IMR-90 (cell line): ENCODE results near the gene EIF4EBP2. TPM values are rescaled to one million over a fixed set of nuclear protein-coding genes. Genes with fewer than 3 reads are reported as not detected.
A peak's percentile ranks its signal among the peaks of the same experiment; 100 is the strongest.

ENCODE experiments used
- ATAC-seq: fragments of 200-7000 bp; cut with Tn5 transposase; 2 replicates; pipeline ENCODE4 v1.9.1; 2020; ENCODE audit warnings: low read depth, mild to moderate bottlenecking, moderate library complexity
- BruUV-seq: library from RNA; stranded (reverse); fragments of 400-500 nt; replicated peaks from 2 replicates; lab custom pipeline; 2021; lab: Mats Ljungman, UMichigan
- CTCF ChIA-PET: fragments of 300-600 bp; formaldehyde crosslinking; extraction: SDS; loops from one replicate; lab custom pipeline; 2021; ENCODE audit warnings: antibody characterized with exemption; lab: Yijun Ruan, JAX
- POLR2A ChIA-PET: fragments of 300-600 bp; sonication (Branson Sonifier 250); formaldehyde crosslinking; loops from one replicate; lab custom pipeline; 2022; ENCODE audit warnings: antibody characterized with exemption; ENCODE audit not compliant: unreplicated experiment; lab: Charles Lee
- DNase-seq: peaks from one replicate; pipeline ENCODE4 v3.0.0; 2013
- H2AFZ ChIP-seq: replicated peaks from 2 replicates; pipeline ENCODE3; 2013; ENCODE audit warnings: low read length, mild to moderate bottlenecking; ENCODE audit not compliant: poor library complexity
- H2AK5ac ChIP-seq: 2 replicates; pipeline ENCODE4 v1.6.1; 2013; ENCODE audit warnings: low read depth, low read length, inconsistent platforms
- H2AK9ac ChIP-seq: replicated peaks from 2 replicates; pipeline ENCODE3; 2013; ENCODE audit warnings: mild to moderate bottlenecking, low read depth, low read length, moderate library complexity; ENCODE audit not compliant: poor library complexity
- H2BK120ac ChIP-seq: 2 replicates; pipeline ENCODE4 v1.6.1; 2013; ENCODE audit warnings: low read depth, low read length, inconsistent platforms
- H2BK15ac ChIP-seq: 3 replicates; pipeline ENCODE4 v1.6.1; 2013; ENCODE audit warnings: low read depth, low read length, inconsistent platforms
- H2BK20ac ChIP-seq: 2 replicates; pipeline ENCODE4 v1.6.1; 2013; ENCODE audit warnings: low read depth, mild to moderate bottlenecking, inconsistent platforms, low read length, moderate library complexity
- H2BK5ac ChIP-seq: 2 replicates; pipeline ENCODE4 v1.6.1; 2013; ENCODE audit warnings: mild to moderate bottlenecking, low read depth, low read length, inconsistent platforms; ENCODE audit not compliant: poor library complexity, severe bottlenecking
- H3K14ac ChIP-seq: replicated peaks from 2 replicates; pipeline ENCODE4 v1.6.1; 2013; ENCODE audit warnings: low read depth, low read length, inconsistent platforms
- H3K18ac ChIP-seq: 2 replicates; pipeline ENCODE4 v1.6.1; 2013; ENCODE audit warnings: low read depth, low read length, control low read depth
- H3K23ac ChIP-seq: 2 replicates; pipeline ENCODE4 v1.6.1; 2013; ENCODE audit warnings: low read depth, low read length, inconsistent platforms
- H3K27ac ChIP-seq: 2 replicates; pipeline ENCODE4 v1.5.1; 2013; ENCODE audit warnings: mild to moderate bottlenecking, control low read depth, low read length; ENCODE audit not compliant: insufficient read depth
- H3K27me3 ChIP-seq: 2 replicates; pipeline ENCODE4 v1.6.1; 2013; ENCODE audit warnings: low read length; ENCODE audit not compliant: control insufficient read depth, insufficient read depth
- H3K36me3 ChIP-seq: 2 replicates; pipeline ENCODE4 v1.6.1; 2013; ENCODE audit warnings: low read length, mixed read lengths; ENCODE audit not compliant: control insufficient read depth, insufficient read depth
- H3K4ac ChIP-seq: 2 replicates; pipeline ENCODE4 v1.6.1; 2013; ENCODE audit warnings: low read depth, low read length, inconsistent platforms
- H3K4me1 ChIP-seq: 2 replicates; pipeline ENCODE4 v1.6.1; 2013; ENCODE audit warnings: low read length, mixed read lengths; ENCODE audit not compliant: control insufficient read depth, insufficient read depth
- H3K4me2 ChIP-seq: 2 replicates; pipeline ENCODE4 v1.6.1; 2013; ENCODE audit warnings: low read depth, mild to moderate bottlenecking, control low read depth, low read length, moderate library complexity
- H3K4me3 ChIP-seq: 2 replicates; pipeline ENCODE4 v1.5.1; 2013; ENCODE audit warnings: low read depth, mild to moderate bottlenecking, control low read depth, low read length, moderate library complexity; ENCODE audit not compliant: insufficient read depth
- H3K56ac ChIP-seq: 2 replicates; pipeline ENCODE4 v1.6.1; 2013; ENCODE audit warnings: low read length, inconsistent platforms; ENCODE audit not compliant: insufficient read depth; ENCODE audit errors: extremely low read depth
- H3K79me1 ChIP-seq, 2 experiments: 2 replicates each; pipeline ENCODE4 v1.6.1; 2013; ENCODE audit warnings: low read length in 2 of 2, inconsistent platforms in 1 of 2, low read depth in 1 of 2
- H3K9ac ChIP-seq: 2 replicates; pipeline ENCODE4 v1.6.1; 2013; ENCODE audit warnings: low read depth, low read length, control low read depth
- H3K9me1 ChIP-seq: 2 replicates; pipeline ENCODE4 v1.6.1; 2013; ENCODE audit warnings: low read length, inconsistent platforms; ENCODE audit not compliant: insufficient read depth
- H3K9me3 ChIP-seq: 2 replicates; pipeline ENCODE4 v1.6.1; 2013; ENCODE audit warnings: low read length; ENCODE audit not compliant: control insufficient read depth, insufficient read depth
- H4K20me1 ChIP-seq: 2 replicates; pipeline ENCODE4 v1.6.1; 2013; ENCODE audit warnings: low read length, inconsistent platforms; ENCODE audit not compliant: insufficient read depth
- H4K5ac ChIP-seq: 2 replicates; pipeline ENCODE4 v1.6.1; 2013; ENCODE audit warnings: mild to moderate bottlenecking, low read depth, low read length, control low read depth
- H4K8ac ChIP-seq, 2 experiments: 2 replicates each; pipeline ENCODE4 v1.6.1; 2013; ENCODE audit warnings: low read depth in 2 of 2, low read length in 2 of 2, control low read depth in 1 of 2, inconsistent platforms in 1 of 2
- H4K91ac ChIP-seq: 2 replicates; pipeline ENCODE4 v1.6.1; 2013; ENCODE audit warnings: low read depth, low read length, inconsistent platforms; ENCODE audit not compliant: insufficient read depth
- BHLHE40 ChIP-seq: fragments of 150-350 bp; IDR thresholded peaks from 2 replicates; pipeline ENCODE4 v1.6.1; 2016; ENCODE audit warnings: mild to moderate bottlenecking, low read depth, low read length
- CEBPB ChIP-seq: IDR thresholded peaks from 2 replicates; pipeline ENCODE4 v1.6.1; 2012; ENCODE audit warnings: low read depth, low read length, improper control_type of control experiment
- CHD1 ChIP-seq: IDR thresholded peaks from 2 replicates; pipeline ENCODE4 v1.6.1; 2012; ENCODE audit warnings: low read depth, low read length, improper control_type of control experiment
- CTCF ChIP-seq: conservative IDR thresholded peaks from 2 replicates; pipeline ENCODE4 v1.5.1; 2012; ENCODE audit warnings: mild to moderate bottlenecking, low read depth, low read length, improper control_type of control experiment
- ELK1 ChIP-seq: fragments of 150-350 bp; IDR thresholded peaks from 2 replicates; pipeline ENCODE4 v1.6.1; 2016; ENCODE audit warnings: low read depth, mild to moderate bottlenecking, low read length, moderate library complexity, borderline replicate concordance
- FOS ChIP-seq: fragments of 150-350 bp; IDR thresholded peaks from 2 replicates; pipeline ENCODE4 v1.6.1; 2016; ENCODE audit warnings: low read depth, low read length
- MAFK ChIP-seq: IDR thresholded peaks from 2 replicates; pipeline ENCODE4 v1.6.1; 2012; ENCODE audit warnings: low read depth, low read length, improper control_type of control experiment
- MAZ ChIP-seq: IDR thresholded peaks from 2 replicates; pipeline ENCODE4 v1.6.1; 2012; ENCODE audit warnings: low read depth, mild to moderate bottlenecking, low read length, improper control_type of control experiment, moderate library complexity, borderline replicate concordance
- MXI1 ChIP-seq: IDR thresholded peaks from 2 replicates; pipeline ENCODE4 v1.6.1; 2012; ENCODE audit warnings: low read depth, mild to moderate bottlenecking, low read length, moderate library complexity, borderline replicate concordance
- NFE2L2 ChIP-seq: fragments of 150-350 bp; IDR thresholded peaks from 2 replicates; pipeline ENCODE4 v1.6.1; 2016; ENCODE audit warnings: low read depth, mild to moderate bottlenecking, low read length
- POLR2A ChIP-seq: IDR thresholded peaks from 2 replicates; pipeline ENCODE4 v1.6.1; 2012; ENCODE audit warnings: mild to moderate bottlenecking, low read depth, low read length
- RAD21 ChIP-seq: IDR thresholded peaks from 2 replicates; pipeline ENCODE4 v1.6.1; 2012; ENCODE audit warnings: low read length, improper control_type of control experiment
- RCOR1 ChIP-seq: IDR thresholded peaks from 2 replicates; pipeline ENCODE4 v1.6.1; 2012; ENCODE audit warnings: mild to moderate bottlenecking, low read length, improper control_type of control experiment; ENCODE audit not compliant: insufficient replicate concordance
- RFX5 ChIP-seq: IDR thresholded peaks from 2 replicates; pipeline ENCODE4 v1.8.0; 2012; ENCODE audit warnings: low read depth, mild to moderate bottlenecking, low read length, moderate library complexity
- SMC3 ChIP-seq: fragments of 150-350 bp; IDR thresholded peaks from 2 replicates; pipeline ENCODE4 v1.6.1; 2016; ENCODE audit warnings: low read depth, mild to moderate bottlenecking, antibody characterized with exemption, low read length, moderate library complexity
- WGBS, 2 experiments: methylation state at CpG; one replicate each; pipeline versions ENCODE4 v1.1.5 to v1.1.7; 2013; ENCODE audit warnings: missing lambda C conversion rate in 2 of 2; ENCODE audit not compliant: insufficient read length in 1 of 2; ENCODE audit errors: extremely low coverage in 2 of 2; 5-methylcytosine and 5-hydroxymethylcytosine counted together
- dilution Hi-C: fragments of 300-500 bp; cut with HindIII; formaldehyde crosslinking; loops from one replicate; pipeline ENCODE4 v1.14.3; 2018; ENCODE audit warnings: low sequenced_read_pairs; ENCODE audit not compliant: unreplicated experiment
- in situ Hi-C: fragments of 300-500 bp; cut with MboI; formaldehyde crosslinking; loops from 3 replicates; pipeline ENCODE4 v1.14.3; 2019; ENCODE audit warnings: low sequenced_read_pairs, inconsistent platforms, mixed read lengths
- intact Hi-C: fragments of 100-400 bp; cut with micrococcal nuclease; formaldehyde crosslinking; loops from 2 replicates; pipeline ENCODE4 v1.10.0; 2022
- polyA plus RNA-seq, 3 experiments: library from polyadenylated mRNA; depleted of rRNA; stranded (reverse); fragments of >200 nt; gene quantifications; 2 replicates each; pipeline ENCODE4 v1.2.3, GENCODE V29; 2012; ENCODE audit warnings: low replicate concordance in 1 of 3
- total RNA-seq: library from RNA; depleted of rRNA; stranded (reverse); fragments of >200 nt; gene quantifications from 2 replicates; pipeline ENCODE4 v1.2.3, GENCODE V29; 2012

Gene EIF4EBP2
- total and polyA plus RNA-seq, 2 of the 4 experiments (the other 2 are of a cell fraction): 13.7 to 15.6 TPM

GRCh38 chr10:70458329-70459060 lies 54.5 kb downstream of the EIF4EBP2 start:
- Histone ChIP-seq H3K4ac (no peak overlapping the region), H3K36me3 (no peaks in the 10 kb centered on the region), H4K20me1 (no peaks in the 10 kb centered on the region), H3K27me3 (peaks cover 31% of the 10 kb centered on the region), H3K4me3 (no peak overlapping the region), H3K14ac (no peak overlapping the region), H4K8ac (no peak overlapping the region), H2BK5ac (no peak overlapping the region), H3K9me3 (no peaks in the 10 kb centered on the region), H2BK120ac (no peak overlapping the region), H2BK20ac (no peak overlapping the region), H2BK15ac (no peak overlapping the region), H2AK9ac (no peak overlapping the region), H2AFZ (peak overlapping the region; percentile 79), H3K18ac (no peak overlapping the region), H3K9ac (no peak overlapping the region), H3K79me1 (no peaks in the 10 kb centered on the region), H4K91ac (no peak overlapping the region), H3K9me1 (no peaks in the 10 kb centered on the region; the same call in 1 of the 2 replicates), H2AK5ac (no peak overlapping the region), H3K56ac (no peak overlapping the region), H3K23ac (no peak overlapping the region), H3K4me1 (peaks cover 2% of the 10 kb centered on the region; the same call in 1 of the 2 replicates), H4K5ac (no peak overlapping the region), H3K4me2 (peak overlapping the region; percentile 48; the same call in 1 of the 2 replicates), H3K27ac (no peak overlapping the region)
- ATAC-seq (peak; percentile 93), DNase-seq (peak; percentile 73)
- ChIA-PET CTCF (interaction anchor here (0.7 to 1.2 kb wide), 3 partner anchors 28 to 745 kb away, joined by 3 to 6 read pairs (median 3); no protein-coding TSS in a partner anchor), POLR2A (no interaction called here)
- in situ Hi-C loops: no loop called here
- dilution Hi-C loops: no loop called here
- BruUV-seq: no TSS peak
- WGBS, 2 experiments: 3% methylated on average over 19 of the region's 62 CpGs; no CpG with 5 or more reads in 1 of the 2 experiments
- intact Hi-C loops: no loop called here
- TF ChIP-seq FOS (peak; percentile 77), MAFK (no peak), MAZ (peak; percentile 66; the same call in 1 of the 2 replicates), CEBPB (no peak), BHLHE40 (no peak), CTCF (no peak), NFE2L2 (no peak), POLR2A (no peak), SMC3 (no peak), ELK1 (no peak), MXI1 (peak; percentile 38; the same call in 1 of the 2 replicates), RAD21 (0 out of 2 replicates have a peak, but pooled peaks have one; percentile 19), RCOR1 (no peak), CHD1 (no peak), RFX5 (no peak)
